ENCODE data around the gene OBP2B.

GRCh38 chr9:133246562-133246961 is 37.5 kb upstream of the OBP2B start:
- TF ChIP-seq POLR2A (IDR thresholded peaks at IDR 0.05) (no peak), POLR2AphosphoS5 (IDR thresholded peaks at IDR 0.05) (no peak)
